Nephron (organoid): Measurements from ENCODE around the gene DAND5.

ENCODE experiments used
- H3K27ac Mint-ChIP-seq, 3 experiments: 2 replicates each; pipeline ENCODE4 v1.8.0; 2020; ENCODE audit warnings: mixed read lengths in 3 of 3, mild to moderate bottlenecking in 2 of 3, moderate library complexity in 1 of 3
- H3K27me3 Mint-ChIP-seq: 2 replicates; pipeline ENCODE4 v1.8.0; 2021; ENCODE audit warnings: low read depth, mild to moderate bottlenecking, moderate library complexity, mixed read lengths
- H3K36me3 Mint-ChIP-seq: 2 replicates; pipeline ENCODE4 v1.8.0; 2020; ENCODE audit warnings: low read depth, mixed read lengths
- H3K4me1 Mint-ChIP-seq: 2 replicates; pipeline ENCODE4 v1.8.0; 2020; ENCODE audit warnings: mixed read lengths
- H3K4me3 Mint-ChIP-seq, 3 experiments: 2 replicates each; pipeline ENCODE4 v1.8.0; 2020; ENCODE audit warnings: mild to moderate bottlenecking in 3 of 3, mixed read lengths in 3 of 3, moderate library complexity in 2 of 3
- H3K9me3 Mint-ChIP-seq: 2 replicates; pipeline ENCODE4 v1.8.0; 2020; ENCODE audit warnings: mixed read lengths
- CTCF ChIP-seq, 3 experiments: fragments of 200-600 bp; sonication (generic); IDR thresholded peaks; one replicate each; pipeline ENCODE4 v1.5.0; 2021; ENCODE audit warnings: antibody characterized with exemption in 3 of 3; ENCODE audit not compliant: unreplicated experiment in 3 of 3

Gene DAND5

GRCh38 chr19:12997179-12997966 is 28.0 kb downstream of the DAND5 start:
- Mint-ChIP-seq H3K27me3 (peaks cover 83% of the 10 kb centered on the region), H3K36me3 (peaks cover 8% of the 10 kb centered on the region), H3K9me3 (peaks cover 2% of the 10 kb centered on the region), H3K4me1 (peaks cover 26% of the 10 kb centered on the region), H3K4me3 (peak overlapping the region; percentile 69 to 87 (median 87)), H3K27ac (peak overlapping the region in 2 of 3 experiments; percentile 81 to 92)
- TF ChIP-seq CTCF (IDR thresholded peaks at IDR 0.05; ENCODE audit: unreplicated experiment in 3 of 3) = no peak

- peak overlapping the region; percentile 69 to 87 (median 87) for H3K4me3 Mint-ChIP-seq
- H3K4me1 Mint-ChIP-seq = peaks cover 30% of the 10 kb centered on the region
- H3K27me3 Mint-ChIP-seq = peaks cover 79% of the 10 kb centered on the region
- peaks cover 10% of the 10 kb centered on the region for H3K36me3 Mint-ChIP-seq
- peaks cover 2% of the 10 kb centered on the region for H3K9me3 Mint-ChIP-seq
- H3K27ac Mint-ChIP-seq = peak overlapping the region in 2 of 3 experiments; percentile 81 to 92
- TF ChIP-seq CTCF (IDR thresholded peaks at IDR 0.05; ENCODE audit: unreplicated experiment in 3 of 3) = no peak
These were observed 28.9 kb downstream of the DAND5 start for GRCh38 chr19:12997967-12998940.

GRCh38 chr19:13001166-13001501 is 31.8 kb downstream of the DAND5 start:
- TF ChIP-seq CTCF (IDR thresholded peaks at IDR 0.05; ENCODE audit: unreplicated experiment in 3 of 3) = no peak
- Mint-ChIP-seq H3K4me3 (peak overlapping the region in 2 of 3 experiments; percentile 15 to 27), H3K27ac (peak overlapping the region in 2 of 3 experiments; percentile 33 to 59), H3K9me3 (no peaks in the 10 kb centered on the region), H3K27me3 (peaks cover 85% of the 10 kb centered on the region), H3K36me3 (peaks cover 12% of the 10 kb centered on the region), H3K4me1 (peaks cover 38% of the 10 kb centered on the region)

- TF ChIP-seq CTCF (IDR thresholded peaks at IDR 0.05; ENCODE audit: unreplicated experiment in 3 of 3) = no peak
These were observed 32.3 kb downstream of the DAND5 start for GRCh38 chr19:13001502-13002165.

GRCh38 chr19:13002166-13002898 is 33.0 kb downstream of the DAND5 start:
- H3K36me3 Mint-ChIP-seq = peaks cover 12% of the 10 kb centered on the region
- peak overlapping the region in 2 of 3 experiments; percentile 21 to 34 for H3K4me3 Mint-ChIP-seq
- peaks cover 38% of the 10 kb centered on the region for H3K4me1 Mint-ChIP-seq
- no peaks in the 10 kb centered on the region for H3K9me3 Mint-ChIP-seq
- no peak overlapping the region for H3K27ac Mint-ChIP-seq
- H3K27me3 Mint-ChIP-seq = peaks cover 85% of the 10 kb centered on the region
- TF ChIP-seq CTCF (IDR thresholded peaks at IDR 0.05; ENCODE audit: unreplicated experiment in 3 of 3) = no peak

More at GRCh38 chr19:13001502-13002165, 32.3 kb downstream of the DAND5 start:
- Mint-ChIP-seq H3K4me3 (peak overlapping the region in 2 of 3 experiments; percentile 21 to 27), H3K27ac (peak overlapping the region in 2 of 3 experiments; percentile 33 to 59), H3K4me1 (peaks cover 38% of the 10 kb centered on the region), H3K27me3 (peaks cover 87% of the 10 kb centered on the region), H3K36me3 (peaks cover 12% of the 10 kb centered on the region), H3K9me3 (no peaks in the 10 kb centered on the region)
